OCI-LY1 (cell line): ENCODE measurements around the gene LMBR1.

Experiments
- H2AFZ ChIP-seq: fragments of 200-600 bp; sonication (generic), shearing (Covaris generic); 2 replicates; pipeline ENCODE4 v1.6.0; 2014; ENCODE audit warnings: antibody characterized with exemption, mild to moderate bottlenecking, low read length
- H3F3A ChIP-seq: fragments of 200-600 bp; sonication (generic), shearing (Covaris generic); 2 replicates; pipeline ENCODE4 v1.6.0; 2014; ENCODE audit warnings: mild to moderate bottlenecking, antibody characterized with exemption, low read length, moderate library complexity; ENCODE audit not compliant: insufficient read depth
- H3K27ac ChIP-seq: fragments of 200-600 bp; sonication (generic); 2 replicates; pipeline ENCODE4 v1.5.1; 2014; ENCODE audit warnings: low read length, mixed run types, mild to moderate bottlenecking, low read depth; ENCODE audit not compliant: poor library complexity, severe bottlenecking
- H3K27me3 ChIP-seq: fragments of 200-600 bp; sonication (generic); 2 replicates; pipeline ENCODE4 v1.6.0; 2014; ENCODE audit warnings: antibody characterized with exemption, mild to moderate bottlenecking, low read length, moderate library complexity; ENCODE audit not compliant: insufficient read depth
- H3K36me3 ChIP-seq: fragments of 200-600 bp; sonication (generic); 2 replicates; pipeline ENCODE4 v1.6.1; 2014; ENCODE audit warnings: mild to moderate bottlenecking, antibody characterized with exemption, low read length, moderate library complexity, mixed read lengths; ENCODE audit not compliant: insufficient read depth
- H3K4me1 ChIP-seq: fragments of 200-600 bp; sonication (generic); 2 replicates; pipeline ENCODE4 v1.5.1; 2014; ENCODE audit warnings: mild to moderate bottlenecking, low read length, moderate library complexity; ENCODE audit not compliant: insufficient read depth, severe bottlenecking
- H3K4me2 ChIP-seq: fragments of 200-600 bp; sonication (generic), shearing (Covaris generic); 2 replicates; pipeline ENCODE4 v1.6.1; 2014; ENCODE audit warnings: low read length
- H3K4me3 ChIP-seq: fragments of 200-600 bp; sonication (generic); 2 replicates; pipeline ENCODE4 v1.5.1; 2014; ENCODE audit warnings: low read length, low read depth, mild to moderate bottlenecking, mixed read lengths; ENCODE audit not compliant: poor library complexity, severe bottlenecking
- H3K79me2 ChIP-seq: fragments of 200-600 bp; shearing (Covaris generic); 2 replicates; pipeline ENCODE4 v1.6.1; 2016; ENCODE audit warnings: mixed run types, low read length, mixed read lengths; ENCODE audit not compliant: insufficient read depth
- H3K9ac ChIP-seq: fragments of 200-600 bp; sonication (generic), shearing (Covaris generic); 2 replicates; pipeline ENCODE4 v1.6.1; 2014; ENCODE audit warnings: mild to moderate bottlenecking, low read length, mixed read lengths
- H3K9me2 ChIP-seq: fragments of 200-600 bp; sonication (generic), shearing (Covaris generic); 2 replicates; pipeline ENCODE4 v1.6.1; 2014; ENCODE audit warnings: low read depth, mild to moderate bottlenecking, low read length, mixed read lengths
- H3K9me3 ChIP-seq: fragments of 200-600 bp; shearing (Covaris generic); 2 replicates; pipeline ENCODE4 v1.6.1; 2014; ENCODE audit warnings: low read length, mixed read lengths
- H4K20me1 ChIP-seq: fragments of 200-600 bp; sonication (generic), shearing (Covaris generic); 2 replicates; pipeline ENCODE4 v1.6.0; 2016; ENCODE audit warnings: mild to moderate bottlenecking, low read length; ENCODE audit not compliant: insufficient read depth
- EZH2 ChIP-seq: fragments of 200-600 bp; sonication (generic), shearing (Covaris generic); IDR thresholded peaks from 2 replicates; pipeline ENCODE4 v1.8.0; 2017; ENCODE audit warnings: borderline replicate concordance, mixed run types, mild to moderate bottlenecking, antibody characterized with exemption, low read length, moderate library complexity, mixed read lengths
- TF ChIP-seq, protein P1 (sequence below): fragments of 200-600 bp; sonication (generic), shearing (Covaris generic); IDR thresholded peaks from 2 replicates; pipeline ENCODE4 v1.5.1; 2017; ENCODE audit warnings: mild to moderate bottlenecking, antibody characterized with exemption, low read length, moderate library complexity, mixed read lengths

LMBR1 gene

DNA sequence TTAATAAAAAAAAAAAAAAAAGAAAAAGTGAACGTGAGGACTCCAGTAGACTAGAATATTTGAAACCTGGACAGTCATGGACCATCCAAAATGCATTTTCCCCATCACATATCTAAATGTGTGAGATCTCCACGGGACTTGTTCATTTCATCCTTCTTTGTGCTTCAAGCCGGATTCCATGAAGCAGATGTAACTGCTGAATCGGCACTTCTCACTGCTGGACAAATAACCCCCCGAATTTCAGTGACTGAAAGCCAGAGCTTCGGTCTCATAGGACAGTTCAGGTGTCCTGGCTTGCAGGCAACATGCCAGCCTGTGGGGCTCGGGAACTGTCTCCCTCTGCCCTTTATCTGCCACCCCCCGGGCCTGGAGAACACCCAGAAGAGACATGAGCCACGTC, 219.1 kb downstream of the LMBR1 start:
- Histone ChIP-seq H3F3A (no peaks in the 10 kb centered on the region), H3K9me2 (no peaks in the 10 kb centered on the region), H2AFZ (no peak overlapping the region), H4K20me1 (no peaks in the 10 kb centered on the region), H3K9me3 (no peaks in the 10 kb centered on the region), H3K4me2 (no peak overlapping the region), H3K27me3 (no peaks in the 10 kb centered on the region), H3K36me3 (peaks cover 45% of the 10 kb centered on the region; the same call in 1 of the 2 replicates), H3K27ac (no peak overlapping the region), H3K9ac (no peak overlapping the region), H3K4me1 (no peaks in the 10 kb centered on the region), H3K79me2 (no peaks in the 10 kb centered on the region), H3K4me3 (no peak overlapping the region)
- no peak for TF ChIP-seq EZH2
- TF ChIP-seq, protein P1, sequence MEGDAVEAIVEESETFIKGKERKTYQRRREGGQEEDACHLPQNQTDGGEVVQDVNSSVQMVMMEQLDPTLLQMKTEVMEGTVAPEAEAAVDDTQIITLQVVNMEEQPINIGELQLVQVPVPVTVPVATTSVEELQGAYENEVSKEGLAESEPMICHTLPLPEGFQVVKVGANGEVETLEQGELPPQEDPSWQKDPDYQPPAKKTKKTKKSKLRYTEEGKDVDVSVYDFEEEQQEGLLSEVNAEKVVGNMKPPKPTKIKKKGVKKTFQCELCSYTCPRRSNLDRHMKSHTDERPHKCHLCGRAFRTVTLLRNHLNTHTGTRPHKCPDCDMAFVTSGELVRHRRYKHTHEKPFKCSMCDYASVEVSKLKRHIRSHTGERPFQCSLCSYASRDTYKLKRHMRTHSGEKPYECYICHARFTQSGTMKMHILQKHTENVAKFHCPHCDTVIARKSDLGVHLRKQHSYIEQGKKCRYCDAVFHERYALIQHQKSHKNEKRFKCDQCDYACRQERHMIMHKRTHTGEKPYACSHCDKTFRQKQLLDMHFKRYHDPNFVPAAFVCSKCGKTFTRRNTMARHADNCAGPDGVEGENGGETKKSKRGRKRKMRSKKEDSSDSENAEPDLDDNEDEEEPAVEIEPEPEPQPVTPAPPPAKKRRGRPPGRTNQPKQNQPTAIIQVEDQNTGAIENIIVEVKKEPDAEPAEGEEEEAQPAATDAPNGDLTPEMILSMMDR, result no peak

DNA sequence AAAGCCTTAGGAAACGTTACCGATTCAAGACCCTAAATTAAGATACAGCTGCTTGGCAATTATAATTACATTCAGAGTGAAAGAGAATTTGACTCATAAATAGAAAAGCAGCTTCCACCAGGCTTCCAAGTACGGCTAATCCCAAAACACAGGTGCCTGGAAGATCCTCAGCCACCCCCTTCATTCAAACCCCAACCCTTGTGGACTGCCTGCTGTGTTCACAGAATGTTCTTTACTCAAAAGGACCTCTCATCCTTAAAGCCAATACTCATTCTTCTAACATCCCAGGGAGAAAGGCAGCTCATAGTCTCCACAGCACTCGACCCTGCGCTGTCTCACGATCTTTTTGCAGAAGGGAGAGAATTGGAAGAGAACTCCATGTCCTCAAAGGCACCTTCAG, 219.5 kb downstream of the LMBR1 start:
- Histone ChIP-seq H3K36me3 (peaks cover 40% of the 10 kb centered on the region; the same call in 1 of the 2 replicates), H3K27ac (no peak overlapping the region)

DNA sequence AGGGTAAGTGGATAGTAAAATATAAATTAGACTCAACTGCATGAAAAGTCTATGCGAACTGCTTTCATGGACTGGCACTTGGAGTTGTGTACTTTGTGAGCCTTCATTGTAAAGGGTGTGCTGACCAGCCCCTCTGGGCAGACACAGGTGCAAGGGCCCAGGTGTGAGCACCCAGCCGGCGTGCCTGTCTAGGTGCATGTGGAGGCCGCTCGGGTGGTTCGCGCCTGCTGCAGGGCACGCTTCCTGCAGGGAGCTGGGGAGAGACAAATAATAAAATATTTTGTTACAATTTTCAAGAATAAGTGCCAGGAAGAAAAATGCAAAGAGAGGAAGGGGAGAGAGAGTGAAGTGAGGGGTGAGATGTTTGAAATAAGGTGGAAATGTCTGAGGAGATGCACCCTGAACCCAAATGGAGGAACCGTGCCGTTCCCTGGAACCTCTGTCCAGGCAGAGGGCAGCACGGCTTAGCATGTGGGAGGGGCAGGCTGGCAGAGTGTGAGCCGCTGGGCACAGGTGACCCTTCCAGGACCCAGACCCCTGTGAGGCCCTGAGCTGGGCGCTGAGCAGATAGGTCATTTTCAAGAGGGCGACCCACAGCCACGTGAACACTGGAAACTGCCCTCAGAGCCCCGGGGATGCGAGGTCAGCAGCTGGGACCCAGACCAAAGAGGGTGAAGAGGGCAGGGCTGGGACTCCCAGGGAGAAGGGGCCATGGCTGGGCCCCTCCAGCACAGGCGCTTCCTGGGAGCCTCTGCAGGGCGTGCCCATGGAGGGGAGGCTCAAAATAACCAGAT, 223.8 kb downstream of the LMBR1 start:
- H3K4me2 ChIP-seq, result no peak overlapping the region
- no peak overlapping the region for H2AFZ ChIP-seq
- no peak overlapping the region for H3K9ac ChIP-seq
- no peaks in the 10 kb centered on the region for H4K20me1 ChIP-seq
- H3K79me2 ChIP-seq, result no peaks in the 10 kb centered on the region
- no peaks in the 10 kb centered on the region for H3F3A ChIP-seq
- H3K4me1 ChIP-seq, result no peaks in the 10 kb centered on the region
- no peaks in the 10 kb centered on the region for H3K9me2 ChIP-seq
- no peak overlapping the region for H3K27ac ChIP-seq
- no peaks in the 10 kb centered on the region for H3K9me3 ChIP-seq
- peaks cover 15% of the 10 kb centered on the region; the same call in 1 of the 2 replicates for H3K36me3 ChIP-seq
- H3K27me3 ChIP-seq, result no peaks in the 10 kb centered on the region
- H3K4me3 ChIP-seq, result no peak overlapping the region
- TF ChIP-seq, protein P1, result no peak

More for the DNA sequence above, 219.5 kb downstream of the LMBR1 start:
- Histone ChIP-seq H3K9me3 (no peaks in the 10 kb centered on the region), H3F3A (no peaks in the 10 kb centered on the region), H3K9me2 (no peaks in the 10 kb centered on the region), H3K79me2 (no peaks in the 10 kb centered on the region), H3K4me3 (no peak overlapping the region), H4K20me1 (no peaks in the 10 kb centered on the region), H3K4me2 (no peak overlapping the region), H2AFZ (no peak overlapping the region), H3K27me3 (no peaks in the 10 kb centered on the region), H3K9ac (no peak overlapping the region), H3K4me1 (no peaks in the 10 kb centered on the region)
- TF ChIP-seq, protein P1, result no peak
- no peak for TF ChIP-seq EZH2
